Measurements from ENCODE around the gene KRTAP4-3. TPM values are rescaled to one million over a fixed set of nuclear protein-coding genes. Genes with fewer than 3 reads are reported as not detected.

Gene KRTAP4-3
- total and polyA plus RNA-seq, 10 of the 15 experiments (the other 5 are each of a cell fraction or from before 2014, with no cell fraction given), result not detected

DNA sequence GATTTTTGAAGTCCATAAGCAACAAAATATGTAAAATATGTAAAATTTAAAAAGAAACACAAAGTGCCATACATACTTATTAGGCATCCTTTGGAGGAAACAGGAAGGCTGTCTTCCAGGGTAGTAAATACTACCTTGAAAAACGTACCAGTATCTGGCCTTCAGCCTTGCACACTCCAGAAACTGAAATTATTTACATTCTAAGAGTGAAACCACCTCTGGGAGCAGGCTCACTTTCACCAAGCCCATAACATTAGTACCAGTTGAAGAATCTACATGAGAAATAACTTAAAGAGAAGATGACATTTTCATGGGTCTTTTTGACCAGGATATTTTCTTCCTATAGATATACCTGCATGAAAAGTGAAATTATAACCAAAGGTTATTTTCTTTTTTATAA is 28.0 kb upstream of the KRTAP4-3 start (continued):
- TF ChIP-seq, protein P1, sequence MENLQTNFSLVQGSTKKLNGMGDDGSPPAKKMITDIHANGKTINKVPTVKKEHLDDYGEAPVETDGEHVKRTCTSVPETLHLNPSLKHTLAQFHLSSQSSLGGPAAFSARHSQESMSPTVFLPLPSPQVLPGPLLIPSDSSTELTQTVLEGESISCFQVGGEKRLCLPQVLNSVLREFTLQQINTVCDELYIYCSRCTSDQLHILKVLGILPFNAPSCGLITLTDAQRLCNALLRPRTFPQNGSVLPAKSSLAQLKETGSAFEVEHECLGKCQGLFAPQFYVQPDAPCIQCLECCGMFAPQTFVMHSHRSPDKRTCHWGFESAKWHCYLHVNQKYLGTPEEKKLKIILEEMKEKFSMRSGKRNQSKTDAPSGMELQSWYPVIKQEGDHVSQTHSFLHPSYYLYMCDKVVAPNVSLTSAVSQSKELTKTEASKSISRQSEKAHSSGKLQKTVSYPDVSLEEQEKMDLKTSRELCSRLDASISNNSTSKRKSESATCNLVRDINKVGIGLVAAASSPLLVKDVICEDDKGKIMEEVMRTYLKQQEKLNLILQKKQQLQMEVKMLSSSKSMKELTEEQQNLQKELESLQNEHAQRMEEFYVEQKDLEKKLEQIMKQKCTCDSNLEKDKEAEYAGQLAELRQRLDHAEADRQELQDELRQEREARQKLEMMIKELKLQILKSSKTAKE (IDR thresholded peaks at IDR 0.05; ENCODE audit: low read depth, poor library complexity, severe bottlenecking), result no peak
- TF ChIP-seq SREBF1 (IDR thresholded peaks at IDR 0.05; ENCODE audit: low read length) (no peak), HCFC1 (IDR thresholded peaks at IDR 0.05; ENCODE audit: low read length) (no peak), PML (IDR thresholded peaks at IDR 0.05; ENCODE audit: low read length) (no peak), CBFB (IDR thresholded peaks at IDR 0.05; ENCODE audit: low read depth) (no peak), CREB1 (IDR thresholded peaks at IDR 0.05; ENCODE audit: low read depth) (no peak), CHD1 (IDR thresholded peaks at IDR 0.05; ENCODE audit: low read depth, low read length) (no peak), ATF3 (IDR thresholded peaks at IDR 0.05; ENCODE audit: borderline replicate concordance, extremely low read depth, low read depth, low read length) (no peak)

- no peaks in the 10 kb centered on the region for H4K20me1 ChIP-seq (ENCODE audit: control insufficient read depth, insufficient read depth)
- ATAC-seq (no peak), DNase-seq (ENCODE audit: low read depth, low spot score) (no peak), FAIRE-seq (no peak)
- H3K9me3 ChIP-seq (replicated peaks; ENCODE audit: control insufficient read depth, insufficient read depth, low read length), result no peaks in the 10 kb centered on the region
- no peak overlapping the region for H3K9ac ChIP-seq (ENCODE audit: control insufficient read depth, insufficient read depth, low read length)
- WGBS (ENCODE audit: insufficient coverage, insufficient replicate concordance, low lambda C conversion rate, missing lambda C conversion rate), result 24% methylated on average over 3 of the region's 3 CpGs
- H3K27me3 ChIP-seq (replicated peaks in 1 of 2; ENCODE audit: control insufficient read depth in 2 of 2, insufficient read depth in 2 of 2, low read length in 1 of 2), result no peaks in the 10 kb centered on the region
- H3K36me3 ChIP-seq (ENCODE audit: control insufficient read depth in 2 of 2, insufficient read depth in 2 of 2, low read length in 1 of 2), result no peaks in the 10 kb centered on the region
- no peak overlapping the region for H2AFZ ChIP-seq (ENCODE audit: control insufficient read depth, low read depth, low read length)
- SMC1A ChIA-PET (ENCODE audit: uncharacterized antibody, unreplicated experiment), result interaction anchor here (1.2 kb wide), 1 partner anchor 39 kb away, joined by 3 read pairs; no protein-coding TSS in a partner anchor
- in situ Hi-C loops (cut with MboI) (no loop called here), intact Hi-C loops (cut with micrococcal nuclease; ENCODE audit: unreplicated experiment) (no loop called here)
- CTCF ChIA-PET, result no interaction called here
- no peak overlapping the region for H3K4me2 ChIP-seq (ENCODE audit: control insufficient read depth, insufficient read depth)
- POLR2A ChIA-PET, result no interaction called here
- no peak overlapping the region for H3K27ac ChIP-seq (ENCODE audit: control insufficient read depth, insufficient read depth)
- BruUV-seq (replicated peaks), result no TSS peak
- RAD21 ChIA-PET (ENCODE audit: unreplicated experiment), result no interaction called here
- no peaks in the 10 kb centered on the region for H3K79me2 ChIP-seq (ENCODE audit: control insufficient read depth, insufficient read depth, low read length)
- no peaks in the 10 kb centered on the region for H3K4me1 ChIP-seq (ENCODE audit: control insufficient read depth, insufficient read depth, low read length)
- H3K4me3 ChIP-seq, result no peak overlapping the region
- TF ChIP-seq CTCF (IDR thresholded peaks at IDR 0.05 in 2 of 3, conservative IDR thresholded peaks at IDR 0.05 in 1 of 3; ENCODE audit: control insufficient read depth in 2 of 3, extremely low read depth in 1 of 3, insufficient read depth in 1 of 3, low read depth in 3 of 3, low read length in 3 of 3), result no peak
- TF ChIP-seq NR2C2 (IDR thresholded peaks at IDR 0.05; ENCODE audit: borderline replicate concordance, control insufficient read depth, insufficient read length, low read depth), result no peak
- no peak for TF ChIP-seq IKZF1 (conservative IDR thresholded peaks at IDR 0.05)
- TF ChIP-seq ZNF622 (IDR thresholded peaks at IDR 0.05), result no peak
- no peak for TF ChIP-seq SREBF1 (IDR thresholded peaks at IDR 0.05; ENCODE audit: low read length)
- no peak for TF ChIP-seq ZBTB40 (IDR thresholded peaks at IDR 0.05; ENCODE audit: borderline replicate concordance)
- TF ChIP-seq CEBPB (IDR thresholded peaks at IDR 0.05; ENCODE audit: borderline replicate concordance in 1 of 2, low read depth in 2 of 2, low read length in 2 of 2), result no peak
- no peak for TF ChIP-seq SPI1 (IDR thresholded peaks at IDR 0.05; ENCODE audit: borderline replicate concordance, insufficient read depth, low read depth, low read length)
- TF ChIP-seq CBX5 (IDR thresholded peaks at IDR 0.05; ENCODE audit: low read depth), result no peak
Observed at GRCh38 chr17:41190328-41190727, 22.3 kb upstream of the KRTAP4-3 start.
